Measurements from ENCODE around the gene WBP1L. TPM values are rescaled to one million over a fixed set of nuclear protein-coding genes. Genes with fewer than 3 reads are reported as not detected.

The WBP1L gene
- total and polyA plus RNA-seq, 2 of the 13 experiments (the other 11 are each of a cell fraction or from before 2014, with no cell fraction given) = 8.3 to 12.3 TPM

DNA sequence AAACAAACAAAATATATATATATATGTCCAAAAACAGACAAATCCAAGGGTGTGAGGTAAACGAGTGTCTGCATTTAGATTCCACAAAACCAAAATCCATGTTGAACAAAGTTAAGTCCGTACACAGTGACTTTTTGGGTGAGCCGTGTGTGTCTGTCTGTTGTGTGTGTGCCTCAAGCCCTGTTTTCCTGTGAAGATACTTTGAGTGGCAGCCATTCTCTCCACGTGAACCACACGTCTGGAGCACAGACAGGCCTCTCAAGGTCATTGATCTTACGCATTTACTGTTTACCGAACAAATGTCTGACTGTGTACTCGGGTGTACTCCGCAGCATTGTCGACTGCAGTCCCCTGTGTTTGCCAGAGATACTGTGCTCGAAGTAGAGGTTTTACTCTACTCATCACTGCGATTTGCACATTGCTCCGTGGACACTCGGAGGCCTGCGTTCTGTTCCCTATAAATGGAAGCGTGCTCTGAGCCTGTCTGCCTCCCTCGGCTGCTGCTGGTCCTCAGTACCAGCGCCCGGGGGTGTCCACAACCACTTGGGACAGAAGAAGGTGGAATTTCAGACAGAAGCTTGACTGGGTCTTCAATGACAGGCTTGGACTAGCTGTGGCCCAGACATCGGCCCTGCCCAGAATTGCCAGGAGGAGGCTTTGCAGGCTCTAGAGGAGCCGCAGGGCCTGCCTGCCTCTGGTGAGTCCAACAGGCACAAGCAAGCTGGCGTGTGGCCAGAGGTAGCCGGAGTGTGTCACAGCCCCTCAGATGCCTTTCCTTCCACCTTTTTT is 71.3 kb downstream of the WBP1L start (continued):
- TF ChIP-seq, protein P1, sequence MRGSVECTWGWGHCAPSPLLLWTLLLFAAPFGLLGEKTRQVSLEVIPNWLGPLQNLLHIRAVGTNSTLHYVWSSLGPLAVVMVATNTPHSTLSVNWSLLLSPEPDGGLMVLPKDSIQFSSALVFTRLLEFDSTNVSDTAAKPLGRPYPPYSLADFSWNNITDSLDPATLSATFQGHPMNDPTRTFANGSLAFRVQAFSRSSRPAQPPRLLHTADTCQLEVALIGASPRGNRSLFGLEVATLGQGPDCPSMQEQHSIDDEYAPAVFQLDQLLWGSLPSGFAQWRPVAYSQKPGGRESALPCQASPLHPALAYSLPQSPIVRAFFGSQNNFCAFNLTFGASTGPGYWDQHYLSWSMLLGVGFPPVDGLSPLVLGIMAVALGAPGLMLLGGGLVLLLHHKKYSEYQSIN (CRISPR knock-in tag; IDR thresholded peaks at IDR 0.05; ENCODE audit: borderline replicate concordance) = 0 out of 2 replicates have a peak, but pooled peaks have one; percentile 59
- TF ChIP-seq CEBPG (CRISPR knock-in tag; IDR thresholded peaks at IDR 0.05) = peak; percentile 44; the same call in 1 of the 2 replicates
- TF ChIP-seq, protein P2, sequence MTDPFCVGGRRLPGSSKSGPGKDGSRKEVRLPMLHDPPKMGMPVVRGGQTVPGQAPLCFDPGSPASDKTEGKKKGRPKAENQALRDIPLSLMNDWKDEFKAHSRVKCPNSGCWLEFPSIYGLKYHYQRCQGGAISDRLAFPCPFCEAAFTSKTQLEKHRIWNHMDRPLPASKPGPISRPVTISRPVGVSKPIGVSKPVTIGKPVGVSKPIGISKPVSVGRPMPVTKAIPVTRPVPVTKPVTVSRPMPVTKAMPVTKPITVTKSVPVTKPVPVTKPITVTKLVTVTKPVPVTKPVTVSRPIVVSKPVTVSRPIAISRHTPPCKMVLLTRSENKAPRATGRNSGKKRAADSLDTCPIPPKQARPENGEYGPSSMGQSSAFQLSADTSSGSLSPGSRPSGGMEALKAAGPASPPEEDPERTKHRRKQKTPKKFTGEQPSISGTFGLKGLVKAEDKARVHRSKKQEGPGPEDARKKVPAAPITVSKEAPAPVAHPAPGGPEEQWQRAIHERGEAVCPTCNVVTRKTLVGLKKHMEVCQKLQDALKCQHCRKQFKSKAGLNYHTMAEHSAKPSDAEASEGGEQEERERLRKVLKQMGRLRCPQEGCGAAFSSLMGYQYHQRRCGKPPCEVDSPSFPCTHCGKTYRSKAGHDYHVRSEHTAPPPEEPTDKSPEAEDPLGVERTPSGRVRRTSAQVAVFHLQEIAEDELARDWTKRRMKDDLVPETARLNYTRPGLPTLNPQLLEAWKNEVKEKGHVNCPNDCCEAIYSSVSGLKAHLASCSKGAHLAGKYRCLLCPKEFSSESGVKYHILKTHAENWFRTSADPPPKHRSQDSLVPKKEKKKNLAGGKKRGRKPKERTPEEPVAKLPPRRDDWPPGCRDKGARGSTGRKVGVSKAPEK (CRISPR knock-in tag; IDR thresholded peaks at IDR 0.05; ENCODE audit: borderline replicate concordance) = 0 out of 2 replicates have a peak, but pooled peaks have one; percentile 57
- TF ChIP-seq, protein P3, sequence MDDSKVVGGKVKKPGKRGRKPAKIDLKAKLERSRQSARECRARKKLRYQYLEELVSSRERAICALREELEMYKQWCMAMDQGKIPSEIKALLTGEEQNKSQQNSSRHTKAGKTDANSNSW (CRISPR knock-in tag; IDR thresholded peaks at IDR 0.05; ENCODE audit: borderline replicate concordance) = no peak
- peak; percentile 40; the same call in 1 of the 2 replicates for TF ChIP-seq SP140L (CRISPR knock-in tag; IDR thresholded peaks at IDR 0.05; ENCODE audit: borderline replicate concordance)
- TF ChIP-seq, protein P4, sequence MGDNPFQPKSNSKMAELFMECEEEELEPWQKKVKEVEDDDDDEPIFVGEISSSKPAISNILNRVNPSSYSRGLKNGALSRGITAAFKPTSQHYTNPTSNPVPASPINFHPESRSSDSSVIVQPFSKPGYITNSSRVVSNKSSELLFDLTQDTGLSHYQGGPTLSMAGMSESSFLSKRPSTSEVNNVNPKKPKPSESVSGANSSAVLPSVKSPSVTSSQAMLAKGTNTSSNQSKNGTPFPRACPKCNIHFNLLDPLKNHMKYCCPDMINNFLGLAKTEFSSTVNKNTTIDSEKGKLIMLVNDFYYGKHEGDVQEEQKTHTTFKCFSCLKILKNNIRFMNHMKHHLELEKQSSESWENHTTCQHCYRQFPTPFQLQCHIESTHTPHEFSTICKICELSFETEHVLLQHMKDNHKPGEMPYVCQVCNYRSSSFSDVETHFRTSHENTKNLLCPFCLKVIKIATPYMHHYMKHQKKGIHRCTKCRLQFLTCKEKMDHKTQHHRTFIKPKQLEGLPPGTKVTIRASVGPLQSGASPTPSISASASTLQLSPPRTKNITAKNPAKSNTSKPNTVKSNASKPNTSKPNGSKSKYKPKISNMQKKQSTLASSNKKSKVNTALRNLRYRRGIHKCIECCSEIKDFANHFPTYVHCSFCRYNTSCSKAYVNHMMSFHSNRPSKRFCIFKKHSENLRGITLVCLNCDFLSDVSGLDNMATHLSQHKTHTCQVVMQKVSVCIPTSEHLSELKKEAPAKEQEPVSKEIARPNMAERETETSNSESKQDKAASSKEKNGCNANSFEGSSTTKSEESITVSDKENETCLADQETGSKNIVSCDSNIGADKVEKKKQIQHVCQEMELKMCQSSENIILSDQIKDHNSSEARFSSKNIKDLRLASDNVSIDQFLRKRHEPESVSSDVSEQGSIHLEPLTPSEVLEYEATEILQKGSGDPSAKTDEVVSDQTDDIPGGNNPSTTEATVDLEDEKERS (CRISPR knock-in tag; IDR thresholded peaks at IDR 0.05) = peak; percentile 83; the same call in 1 of the 2 replicates
- 0 out of 2 replicates have a peak, but pooled peaks have one; percentile 10 for TF ChIP-seq ZNF143 (CRISPR knock-in tag; IDR thresholded peaks at IDR 0.05)
- peak; percentile 52; the same call in 1 of the 2 replicates for TF ChIP-seq ZMAT3 (CRISPR knock-in tag; conservative IDR thresholded peaks at IDR 0.05)
- 0 out of 2 replicates have a peak, but pooled peaks have one; percentile 48 for TF ChIP-seq HOXD1 (CRISPR knock-in tag; IDR thresholded peaks at IDR 0.05)
- no peak for TF ChIP-seq RFX5 (IDR thresholded peaks at IDR 0.05; ENCODE audit: low read depth, low read length)
- TF ChIP-seq, protein P5, sequence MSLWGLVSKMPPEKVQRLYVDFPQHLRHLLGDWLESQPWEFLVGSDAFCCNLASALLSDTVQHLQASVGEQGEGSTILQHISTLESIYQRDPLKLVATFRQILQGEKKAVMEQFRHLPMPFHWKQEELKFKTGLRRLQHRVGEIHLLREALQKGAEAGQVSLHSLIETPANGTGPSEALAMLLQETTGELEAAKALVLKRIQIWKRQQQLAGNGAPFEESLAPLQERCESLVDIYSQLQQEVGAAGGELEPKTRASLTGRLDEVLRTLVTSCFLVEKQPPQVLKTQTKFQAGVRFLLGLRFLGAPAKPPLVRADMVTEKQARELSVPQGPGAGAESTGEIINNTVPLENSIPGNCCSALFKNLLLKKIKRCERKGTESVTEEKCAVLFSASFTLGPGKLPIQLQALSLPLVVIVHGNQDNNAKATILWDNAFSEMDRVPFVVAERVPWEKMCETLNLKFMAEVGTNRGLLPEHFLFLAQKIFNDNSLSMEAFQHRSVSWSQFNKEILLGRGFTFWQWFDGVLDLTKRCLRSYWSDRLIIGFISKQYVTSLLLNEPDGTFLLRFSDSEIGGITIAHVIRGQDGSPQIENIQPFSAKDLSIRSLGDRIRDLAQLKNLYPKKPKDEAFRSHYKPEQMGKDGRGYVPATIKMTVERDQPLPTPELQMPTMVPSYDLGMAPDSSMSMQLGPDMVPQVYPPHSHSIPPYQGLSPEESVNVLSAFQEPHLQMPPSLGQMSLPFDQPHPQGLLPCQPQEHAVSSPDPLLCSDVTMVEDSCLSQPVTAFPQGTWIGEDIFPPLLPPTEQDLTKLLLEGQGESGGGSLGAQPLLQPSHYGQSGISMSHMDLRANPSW (CRISPR knock-in tag; IDR thresholded peaks at IDR 0.05; ENCODE audit: borderline replicate concordance) = no peak
- TF ChIP-seq ATF1 (CRISPR knock-in tag; IDR thresholded peaks at IDR 0.05) = peak; percentile 67
- TF ChIP-seq POLR2A (IDR thresholded peaks at IDR 0.05; ENCODE audit: insufficient read depth in 1 of 2, low read depth in 2 of 2, low read length in 2 of 2) = peak in 1 of 2 experiments; percentile 24; a peak in 1 of 4 replicates
- TF ChIP-seq KAT2B (IDR thresholded peaks at IDR 0.05; ENCODE audit: borderline replicate concordance, low read depth, low read length) = no peak
- peak; percentile 93 for TF ChIP-seq HOXA3 (CRISPR knock-in tag; IDR thresholded peaks at IDR 0.05)
- peak; percentile 82 for TF ChIP-seq BCL6 (CRISPR knock-in tag; IDR thresholded peaks at IDR 0.05)
- TF ChIP-seq, protein P6, sequence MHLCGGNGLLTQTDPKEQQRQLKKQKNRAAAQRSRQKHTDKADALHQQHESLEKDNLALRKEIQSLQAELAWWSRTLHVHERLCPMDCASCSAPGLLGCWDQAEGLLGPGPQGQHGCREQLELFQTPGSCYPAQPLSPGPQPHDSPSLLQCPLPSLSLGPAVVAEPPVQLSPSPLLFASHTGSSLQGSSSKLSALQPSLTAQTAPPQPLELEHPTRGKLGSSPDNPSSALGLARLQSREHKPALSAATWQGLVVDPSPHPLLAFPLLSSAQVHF (CRISPR knock-in tag; IDR thresholded peaks at IDR 0.05) = no peak
- peak; percentile 81; the same call in 1 of the 2 replicates for TF ChIP-seq TARDBP (CRISPR knock-in tag; IDR thresholded peaks at IDR 0.05)
